Right renal pelvis (tissue), 4 donors: Measurements from ENCODE around the gene TAF6. TPM values are rescaled to one million over a fixed set of nuclear protein-coding genes. Genes with fewer than 3 reads are reported as not detected.

Source experiments
- DNase-seq, 4 donors: peaks; one replicate each; pipeline ENCODE4 v3.0.0-alpha.2; 2013; ENCODE audit warnings: low read depth in 4 of 4, low spot score in 3 of 4, missing footprints in 1 of 4
- polyA plus RNA-seq, 4 donors: library from polyadenylated mRNA; unstranded; fragments of 120-200 nt; gene quantifications; one replicate each; pipeline ENCODE4 v1.2.1, GENCODE V29; 2013; ENCODE audit not compliant: insufficient read length in 4 of 4

Gene TAF6
- polyA plus RNA-seq, 4 donors: 53.9 to 64.5 (median 60.1) TPM

DNA sequence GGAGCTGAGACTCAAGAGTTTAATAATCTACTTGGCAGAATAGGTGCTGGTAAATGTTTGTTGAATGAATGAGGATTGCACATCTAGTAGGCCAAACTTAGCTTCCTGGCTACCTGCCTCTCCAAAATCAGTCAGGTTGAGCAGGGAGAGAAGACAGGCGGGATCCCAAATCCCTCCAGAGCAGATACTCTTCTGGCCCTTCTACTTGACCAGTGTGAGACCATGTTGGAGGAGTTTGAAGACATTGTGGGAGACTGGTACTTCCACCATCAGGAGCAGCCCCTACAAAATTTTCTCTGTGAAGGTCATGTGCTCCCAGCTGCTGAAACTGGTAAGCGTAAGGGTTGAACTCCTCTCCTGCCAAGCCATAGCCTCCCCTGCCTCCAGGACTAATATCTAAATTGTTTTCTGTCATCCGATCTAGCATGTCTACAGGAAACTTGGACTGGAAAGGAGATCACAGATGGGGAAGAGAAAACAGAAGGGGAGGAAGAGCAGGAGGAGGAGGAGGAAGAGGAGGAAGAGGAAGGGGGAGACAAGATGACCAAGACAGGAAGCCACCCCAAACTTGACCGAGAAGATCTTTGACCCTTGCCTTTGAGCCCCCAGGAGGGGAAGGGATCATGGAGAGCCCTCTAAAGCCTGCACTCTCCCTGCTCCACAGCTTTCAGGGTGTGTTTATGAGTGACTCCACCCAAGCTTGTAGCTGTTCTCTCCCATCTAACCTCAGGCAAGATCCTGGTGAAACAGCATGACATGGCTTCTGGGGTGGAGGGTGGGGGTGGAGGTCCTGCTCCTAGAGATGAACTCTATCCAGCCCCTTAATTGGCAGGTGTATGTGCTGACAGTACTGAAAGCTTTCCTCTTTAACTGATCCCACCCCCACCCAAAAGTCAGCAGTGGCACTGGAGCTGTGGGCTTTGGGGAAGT, 5.4 kb upstream of the TAF6 start:
- DNase-seq: no peak

DNA sequence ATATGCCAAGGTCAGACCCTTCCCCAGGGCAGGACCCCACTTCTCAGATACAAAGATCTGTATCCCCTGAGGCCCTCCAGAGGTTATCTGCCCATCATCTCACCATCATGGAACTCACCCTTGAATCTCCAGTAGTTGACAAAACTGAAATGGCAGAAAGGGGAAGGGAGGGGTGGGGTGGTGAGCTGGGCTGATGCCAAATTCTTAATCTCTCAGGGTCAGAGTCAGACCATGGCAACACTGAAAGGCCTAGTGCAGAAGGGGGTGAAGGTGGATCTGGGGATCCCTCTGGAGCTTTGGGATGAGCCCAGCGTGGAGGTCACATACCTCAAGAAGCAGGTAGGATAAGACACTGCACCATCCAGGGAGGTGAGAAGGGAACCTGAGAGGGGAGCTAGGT, 3.4 kb upstream of the TAF6 start:
- DNase-seq: no peak

DNA sequence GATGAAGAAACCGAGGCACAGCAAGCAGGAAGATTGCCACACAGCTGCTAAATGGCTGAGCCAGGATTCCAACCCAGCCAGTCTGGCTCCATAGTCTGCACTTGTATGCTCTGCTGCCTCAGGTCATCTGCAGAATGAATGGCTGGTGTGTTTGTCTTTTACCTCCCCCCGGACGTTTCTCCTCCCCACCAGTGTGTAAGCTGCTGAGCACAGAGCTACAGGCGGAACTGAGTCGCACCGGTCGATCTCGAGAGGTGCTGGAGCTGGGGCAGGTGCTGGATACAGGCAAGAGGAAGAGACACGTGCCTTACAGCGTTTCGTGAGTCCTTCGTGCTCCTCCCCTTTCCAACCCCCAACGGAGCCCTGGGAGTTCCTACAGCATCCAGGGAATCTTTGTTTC, 2.9 kb upstream of the TAF6 start:
- DNase-seq: no peak

DNA sequence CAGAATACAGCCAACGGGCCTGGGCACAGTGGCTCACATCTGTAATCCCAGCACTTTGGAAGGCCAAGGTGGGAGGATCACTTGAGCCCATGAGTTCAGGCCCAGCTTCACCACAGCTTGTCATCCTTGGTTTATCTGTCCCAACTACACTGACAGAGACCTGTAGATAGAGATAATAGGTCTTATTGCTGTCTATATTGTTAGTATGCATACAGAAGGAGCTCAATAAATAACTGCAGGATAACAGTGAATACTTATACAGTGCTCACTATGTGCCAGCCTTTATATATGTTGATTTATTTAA, 1.5 kb upstream of the TAF6 start:
- DNase-seq: no peak

DNA sequence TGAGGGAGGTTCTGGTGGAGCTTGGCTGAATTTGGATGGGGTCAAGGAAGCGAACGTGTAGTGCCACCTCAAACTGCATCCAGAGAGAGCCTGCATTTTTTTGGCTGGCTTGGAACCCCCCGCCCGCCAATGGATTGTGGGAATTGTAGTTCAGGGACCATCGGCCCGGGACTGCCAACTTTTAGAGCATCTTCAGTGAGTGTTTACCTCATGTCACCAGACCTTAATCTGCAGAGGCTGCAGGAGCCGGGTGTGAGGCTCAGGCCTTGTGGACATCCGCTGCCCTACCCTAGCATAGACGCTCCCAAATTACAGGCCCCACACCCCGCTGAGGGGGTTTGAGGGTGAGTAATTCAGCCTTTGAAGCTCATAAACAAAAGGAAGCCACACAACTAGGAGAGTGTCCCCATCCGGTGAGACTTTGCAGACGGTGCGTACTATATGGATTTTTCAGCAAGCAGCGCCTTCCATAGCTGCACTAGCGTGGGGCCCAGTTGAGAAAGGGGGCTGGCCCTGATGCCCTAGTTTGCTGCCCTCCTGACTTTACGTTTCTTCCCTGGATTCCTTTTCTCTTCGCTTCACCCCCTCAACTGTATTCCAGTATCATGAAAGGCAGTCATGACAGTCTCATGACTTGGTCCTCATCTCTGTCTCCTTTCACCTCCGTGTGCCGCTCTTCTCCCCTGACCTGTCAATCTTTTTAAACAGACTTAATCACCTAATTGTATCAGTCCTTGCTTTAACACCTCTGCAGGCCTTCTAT, 993 bp upstream of the TAF6 start:
- no peak for DNase-seq

DNA sequence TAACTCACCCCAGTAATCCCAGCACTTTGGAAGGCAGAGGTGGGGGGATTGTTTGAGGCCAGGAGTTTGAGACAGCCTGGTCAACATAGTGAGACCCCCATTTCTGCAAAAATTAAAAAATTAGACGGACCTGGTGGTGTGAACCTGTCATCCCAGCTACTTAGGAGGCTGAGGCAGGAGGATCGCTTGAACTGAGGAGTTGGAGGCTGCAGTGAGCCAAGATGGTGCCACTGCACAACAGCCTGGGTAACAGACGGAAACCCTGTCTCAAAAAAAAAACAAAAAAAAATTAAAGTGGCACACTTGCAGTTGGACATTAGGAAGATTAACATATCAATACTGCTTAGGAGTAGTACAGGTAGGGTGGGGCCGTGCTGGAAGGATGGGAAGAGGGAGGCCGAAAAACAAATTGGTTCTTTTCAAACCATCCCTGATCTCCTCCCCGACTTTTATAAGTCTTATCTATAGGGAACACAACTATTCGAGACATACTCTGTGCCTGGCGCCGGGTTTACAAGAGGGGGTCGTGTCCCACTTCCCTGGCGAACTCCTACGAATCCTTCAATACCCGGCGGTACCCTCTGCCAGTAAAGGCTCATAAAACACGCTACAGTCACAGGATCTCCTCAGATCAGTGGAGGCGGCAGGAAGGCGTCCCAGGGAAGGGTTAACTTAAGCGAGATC, 628 bp downstream of the TAF6 start:
- DNase-seq: no peak

DNA sequence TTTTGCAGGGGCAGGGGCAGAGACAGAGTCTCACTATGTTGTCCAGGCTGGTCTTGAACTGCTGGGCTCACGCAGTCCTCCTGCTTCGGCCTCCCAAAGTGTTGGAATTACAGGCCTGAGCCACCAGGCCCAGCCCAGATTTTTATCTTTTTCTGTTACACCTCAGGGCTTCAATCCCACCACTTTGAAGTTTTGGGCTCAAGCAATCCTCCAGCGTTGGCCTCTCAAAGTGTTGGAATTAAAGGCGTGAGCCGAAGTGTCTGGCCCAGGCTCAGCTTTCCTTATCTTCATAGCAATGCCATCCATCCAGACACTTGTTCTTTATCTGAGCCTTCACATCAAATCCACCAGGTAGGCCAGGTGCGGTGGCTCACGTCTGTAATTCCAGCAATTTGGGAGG, 4.1 kb downstream of the TAF6 start:
- DNase-seq: no peak

DNA sequence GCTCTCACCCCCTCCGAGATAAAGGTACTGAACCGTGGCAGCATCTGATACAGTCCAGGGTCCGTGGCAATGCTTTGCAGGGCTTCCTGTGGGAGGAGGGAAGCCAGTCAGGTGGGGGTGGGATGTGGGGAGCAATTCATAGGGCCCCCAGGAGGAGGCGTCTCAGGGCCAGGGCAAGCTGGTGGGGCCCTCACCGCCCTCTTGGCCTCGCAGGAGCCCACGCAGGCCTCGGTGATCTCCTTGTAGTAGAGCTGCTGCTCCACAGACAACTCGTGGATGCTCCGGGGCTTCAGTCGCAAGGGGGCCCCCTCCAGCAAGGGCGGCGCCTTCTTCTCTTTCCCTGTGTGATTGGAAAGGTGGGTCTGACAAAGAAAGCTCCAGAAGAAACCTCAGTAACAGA, 7.2 kb downstream of the TAF6 start:
- no peak for DNase-seq

DNA sequence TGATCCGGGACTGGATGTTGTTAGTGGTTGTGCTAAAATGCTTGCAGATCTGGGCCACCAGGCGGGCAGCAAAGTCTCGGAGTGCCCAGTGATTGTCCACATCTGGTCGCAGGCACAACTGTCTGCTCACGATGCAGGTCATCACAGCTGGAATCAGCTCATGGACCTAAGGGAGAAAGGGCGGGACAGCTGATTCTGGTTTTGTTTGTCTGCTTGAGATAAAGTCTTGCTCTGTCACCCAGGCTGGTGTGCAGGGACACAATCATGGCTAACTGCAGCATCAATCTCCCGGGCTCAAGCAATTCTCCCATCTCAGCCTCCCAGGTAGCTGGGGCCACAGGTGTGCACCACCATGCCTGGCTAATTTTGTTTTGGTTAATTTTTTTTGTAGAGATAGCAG, 8.0 kb downstream of the TAF6 start:
- no peak for DNase-seq

DNA sequence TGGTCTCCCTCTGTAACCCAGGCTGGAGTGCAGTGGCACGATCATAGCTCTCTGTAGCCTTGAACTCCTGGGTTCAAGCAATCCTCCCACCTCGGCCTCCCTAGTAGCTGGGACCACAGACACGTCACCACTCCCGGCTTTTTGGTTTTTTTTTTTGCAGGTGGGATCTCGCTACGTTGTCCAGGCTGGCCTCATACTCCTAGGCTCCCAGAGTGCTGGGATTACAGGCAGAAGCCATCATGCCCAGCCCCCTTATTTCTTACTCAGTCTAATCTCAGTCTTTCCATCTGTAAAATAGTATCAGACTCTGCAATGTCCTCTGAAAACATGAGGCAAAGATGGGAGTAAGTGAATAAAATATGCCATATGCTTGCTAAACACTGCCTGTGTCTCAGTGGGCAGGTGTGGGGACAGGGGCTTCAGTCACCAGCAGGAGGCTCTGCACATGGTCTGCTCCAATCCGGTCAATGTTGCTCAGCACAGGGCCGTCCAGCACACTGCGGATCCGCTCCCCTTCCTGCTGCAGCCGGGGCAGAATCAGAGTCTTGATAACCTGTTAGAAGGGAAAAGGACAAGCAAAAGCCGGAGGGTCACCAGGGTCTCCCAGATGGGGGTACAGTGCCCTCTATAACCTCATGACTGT, 9.5 kb downstream of the TAF6 start:
- DNase-seq: no peak

DNA sequence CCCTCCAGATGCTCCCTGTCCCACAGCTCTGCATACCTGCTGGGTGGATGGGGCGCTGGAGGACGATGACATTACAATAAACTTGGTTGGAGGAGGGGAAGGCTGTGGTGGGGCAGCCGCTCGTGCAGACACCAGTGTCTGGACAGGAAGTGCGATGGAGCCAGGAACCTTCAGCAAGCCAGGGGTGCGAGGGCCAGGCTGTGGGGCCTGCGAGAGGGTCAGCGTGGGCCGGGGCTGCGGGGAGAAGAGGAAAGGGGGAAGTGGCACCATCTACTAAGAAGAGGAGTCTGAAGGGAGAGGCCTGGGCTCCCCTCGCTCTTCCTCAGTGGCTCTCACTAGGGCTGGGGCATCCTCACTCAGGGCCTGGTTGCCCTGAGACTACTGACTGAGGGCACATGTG, 11.3 kb downstream of the TAF6 start:
- DNase-seq: no peak

DNA sequence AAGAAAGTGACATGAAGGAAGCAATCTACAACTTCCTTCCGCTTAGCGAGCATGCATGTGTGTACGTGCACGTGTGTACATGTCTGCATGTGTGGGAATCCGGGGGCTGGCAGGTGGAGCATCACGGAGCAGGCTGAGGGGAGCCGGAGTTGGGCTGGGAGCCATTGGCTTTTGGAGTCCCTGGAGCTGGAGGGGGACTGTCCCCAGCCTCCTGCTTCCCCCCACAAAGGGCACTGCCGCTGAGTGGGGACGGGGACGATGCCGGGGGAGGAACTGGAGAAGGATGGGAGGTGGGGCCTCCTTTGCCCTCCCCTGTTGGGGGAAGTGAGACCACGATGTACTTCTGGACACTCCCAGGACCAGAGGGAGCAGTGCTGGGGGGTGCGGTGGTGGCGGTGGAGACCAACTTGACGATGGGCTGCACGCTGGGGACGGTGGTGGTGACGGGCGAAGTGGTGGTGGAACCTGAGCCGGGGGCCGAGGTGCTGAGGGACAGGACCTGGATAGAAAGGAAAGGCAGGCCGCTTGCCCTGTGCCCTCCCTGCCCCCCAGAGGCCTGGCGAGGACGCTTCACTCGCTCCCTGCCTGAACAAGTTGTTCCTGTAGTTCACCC, 11.9 kb downstream of the TAF6 start:
- DNase-seq: no peak

DNA sequence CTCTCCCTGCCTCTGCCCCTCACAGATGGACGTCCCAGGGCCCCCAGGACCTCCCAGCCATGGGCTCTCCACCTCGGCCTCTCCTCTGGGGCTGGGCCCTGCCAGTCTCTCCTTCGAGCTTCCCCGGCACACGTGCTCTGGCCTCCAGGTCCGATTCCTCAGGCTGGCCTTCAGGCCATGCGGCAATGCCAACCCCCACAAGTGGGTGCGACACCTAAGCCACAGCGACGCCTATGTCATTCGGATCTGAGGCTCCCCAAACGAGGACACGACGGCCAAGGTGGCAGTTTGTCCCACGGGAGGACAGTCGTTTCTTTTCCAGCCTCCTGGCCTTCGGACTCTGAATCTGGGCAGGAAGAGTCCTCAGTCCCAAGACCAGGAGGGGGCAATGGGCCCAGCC, 12.5 kb downstream of the TAF6 start:
- DNase-seq: no peak

DNA sequence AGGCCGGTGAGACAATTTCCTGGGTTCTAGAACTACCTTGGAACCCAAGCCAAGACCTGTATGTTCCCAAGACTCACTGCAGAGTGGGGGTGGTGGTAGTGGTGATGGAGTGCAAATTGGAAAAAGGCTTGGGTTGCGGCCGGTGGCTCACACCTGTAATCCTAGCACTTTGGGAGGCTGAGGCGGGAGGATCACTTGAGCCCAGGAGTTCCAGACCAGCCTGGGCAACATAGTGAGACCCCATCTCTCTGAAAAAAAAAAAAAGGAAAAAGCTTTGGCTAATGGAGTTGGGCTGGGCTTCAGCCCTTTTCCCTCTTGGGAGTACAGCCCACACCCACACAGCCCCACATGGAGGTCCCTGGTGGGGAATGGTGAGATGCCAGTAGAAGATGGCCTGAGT, 13.6 kb downstream of the TAF6 start:
- DNase-seq: no peak

DNA sequence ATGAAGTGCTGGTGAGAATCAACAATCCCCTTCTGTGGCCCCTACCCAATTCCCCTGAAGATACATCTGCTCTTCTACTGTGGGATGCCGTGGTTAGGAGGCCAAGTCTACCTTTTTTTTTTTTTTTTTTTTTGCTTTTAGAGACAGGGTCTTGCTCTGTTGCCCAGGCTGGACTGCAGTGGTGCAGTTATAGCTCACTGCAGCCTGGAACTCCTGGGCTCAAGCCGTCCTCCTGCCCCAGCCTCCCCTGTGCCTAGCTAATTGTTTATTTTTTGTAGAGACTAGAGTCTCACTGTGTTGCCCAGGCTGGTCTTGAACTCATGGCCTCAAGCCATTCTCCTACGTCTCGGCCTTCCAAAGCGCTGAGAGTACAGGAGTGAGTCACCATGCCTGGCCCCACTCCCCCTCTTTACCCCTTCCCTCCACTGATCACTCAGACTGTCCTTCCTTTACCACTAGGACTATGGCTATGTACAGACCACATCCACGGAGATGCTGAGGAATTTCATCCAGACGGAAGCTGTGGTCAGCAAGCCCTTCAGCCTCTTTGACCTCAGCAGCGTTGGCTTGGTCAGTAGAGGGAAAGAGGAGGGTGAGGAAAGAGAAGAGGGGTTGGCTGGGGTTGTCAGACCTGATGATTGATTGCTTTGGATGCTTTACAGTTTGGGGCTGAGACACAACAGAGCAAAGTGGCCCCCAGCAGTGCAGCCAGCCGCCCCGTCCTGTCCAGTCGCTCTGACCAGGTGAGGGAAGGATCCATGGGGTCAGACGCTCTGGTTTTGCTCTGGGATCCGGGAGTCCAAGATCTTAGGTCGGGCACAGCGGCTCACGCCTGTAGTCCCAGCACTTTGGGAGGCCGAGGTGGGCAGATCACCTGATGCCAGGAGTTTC, 16.0 kb downstream of the TAF6 start:
- DNase-seq: no peak

DNA sequence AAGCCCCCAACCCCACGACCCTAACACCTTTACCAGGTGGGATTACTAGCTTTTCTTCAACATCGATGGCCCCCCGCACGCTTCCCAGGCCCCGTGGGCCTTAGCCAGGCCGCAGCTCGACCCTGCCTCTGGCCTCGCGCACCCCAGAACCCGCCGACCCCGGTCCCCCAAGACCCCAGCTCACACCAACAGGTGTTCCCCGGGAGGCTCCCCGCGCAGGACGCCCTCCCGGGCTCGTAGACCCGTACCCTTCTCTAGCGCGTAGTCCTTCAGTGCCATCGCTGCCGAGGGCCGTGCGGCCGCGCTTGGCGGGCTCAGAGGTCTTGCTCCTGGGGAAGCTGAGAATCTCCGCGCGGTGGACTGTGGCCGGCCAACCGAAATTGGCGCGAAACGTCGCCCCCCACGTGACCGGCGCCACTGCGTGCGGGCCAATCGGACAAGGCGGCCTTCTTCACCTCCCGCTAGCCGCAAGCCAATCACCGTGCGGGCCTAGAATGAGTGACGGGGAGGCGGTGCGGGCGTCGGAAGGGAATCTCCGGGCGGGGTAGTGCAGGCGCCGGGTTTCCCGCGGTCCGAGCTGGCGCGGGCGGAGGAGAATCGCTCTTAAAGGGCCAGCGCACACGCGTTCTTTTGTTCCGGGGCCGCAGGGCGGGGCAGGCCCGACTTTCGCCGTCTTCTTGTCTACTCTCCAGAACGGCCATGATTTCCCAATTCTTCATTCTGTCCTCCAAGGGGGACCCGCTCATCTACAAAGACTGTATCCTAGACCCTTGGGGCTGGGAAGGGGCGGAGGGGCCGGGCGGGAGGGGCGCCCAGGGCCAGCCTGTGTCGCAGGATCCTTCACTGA, 17.9 kb downstream of the TAF6 start, which contains the start of the genes AP4M1 and MCM7:
Gene AP4M1, plus strand, starts transcription at position 628 of the 847 bp plus-strand sequence. Its CDS starts 72 bp downstream, at position 700.
Gene MCM7, minus strand, starts transcription at position 382 of the 847 bp plus-strand sequence. Its CDS starts 103 bp downstream, at position 279.
- peak; percentile 90 to 98 (median 94) for DNase-seq

DNA sequence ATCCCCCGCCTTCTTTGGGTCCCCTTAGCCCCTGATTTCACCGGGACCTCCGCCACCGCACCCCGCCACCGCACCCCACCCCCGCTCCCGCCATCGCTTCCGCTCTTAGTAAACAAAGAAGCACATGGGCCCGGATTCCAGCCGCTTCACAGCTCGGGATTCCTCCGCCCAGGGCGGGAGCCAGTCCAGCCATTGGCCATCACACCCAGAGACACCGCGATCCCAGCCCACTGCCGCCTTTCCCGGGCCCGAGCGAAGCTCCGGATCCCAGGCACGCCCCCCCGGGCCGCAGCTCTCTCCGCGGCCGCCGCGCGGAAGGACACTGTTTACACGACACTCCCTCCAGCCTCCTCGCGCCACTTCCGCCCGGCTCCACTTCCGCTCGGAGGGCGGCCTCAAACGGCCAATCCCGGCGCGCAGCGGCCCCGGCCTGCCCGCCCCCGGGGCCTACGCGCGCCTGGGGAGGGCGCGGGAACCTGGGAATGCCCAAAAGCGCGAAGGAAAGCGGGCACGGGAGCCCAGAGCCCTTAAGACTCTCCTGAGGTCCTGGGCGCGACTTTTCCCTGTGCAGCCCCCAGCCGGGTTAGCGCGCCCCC, 18.6 kb downstream of the TAF6 start:
- DNase-seq: peak; percentile 90 to 91 (median 90)

DNA sequence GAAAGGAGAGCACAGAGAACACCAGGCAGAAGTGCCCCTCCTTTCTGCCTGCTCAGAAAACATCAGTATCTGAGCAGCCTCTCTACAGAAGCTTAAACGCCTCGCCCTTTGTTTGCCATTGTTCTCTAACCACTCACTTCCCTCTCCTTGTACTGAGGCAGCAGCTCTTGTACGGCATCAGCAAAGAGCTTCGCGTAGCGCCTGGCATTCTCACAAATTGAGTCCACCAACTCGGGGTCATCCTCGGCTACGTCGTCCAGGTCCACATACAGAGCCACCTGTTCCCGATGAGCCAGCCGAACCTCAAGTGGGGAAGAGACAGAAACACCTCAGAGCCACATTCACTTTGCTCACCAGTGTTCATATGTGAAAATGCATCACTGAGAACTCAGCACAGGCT, 19.7 kb downstream of the TAF6 start:
- no peak for DNase-seq
